NCI-H1105 treated with DMSO at 0.1 percent for 48 hours (cell line): ENCODE data around the gene LCMT1.
A peak's percentile ranks its signal among the peaks of the same experiment; 100 is the strongest.
"Not testable (repeated sequence)": the region's sequence is repeated elsewhere in the genome, so short reads cannot be mapped to it uniquely, and the experiment has no call there.

Source experiments
- DNase-seq: peaks from one replicate; lab custom pipeline; 2025; lab: John Stamatoyannopoulos, UW

Gene LCMT1

GRCh38 chr16:25111403-25112166 lies at the start of gene LCMT1:
TSS of gene LCMT1 (plus strand) at chr16:25111742. CDS start at chr16:25111884, 142 bp downstream.
- peak; percentile 98 for DNase-seq

- DNase-seq: no peak
Measured at GRCh38 chr16:25063102-25063501, 48.4 kb upstream of the LCMT1 start.

- DNase-seq: no peak
Measured at GRCh38 chr16:25063865-25064264, 47.7 kb upstream of the LCMT1 start.

GRCh38 chr16:25064281-25064680 lies 47.3 kb upstream of the LCMT1 start:
- not testable (repeated sequence) for DNase-seq

GRCh38 chr16:25064937-25065336 lies 46.6 kb upstream of the LCMT1 start:
- DNase-seq: no peak

GRCh38 chr16:25065899-25066298 lies 45.6 kb upstream of the LCMT1 start:
- no peak for DNase-seq

- no peak for DNase-seq
Measured at GRCh38 chr16:25066426-25066746, 45.2 kb upstream of the LCMT1 start.

- peak; percentile 66 for DNase-seq
Measured at GRCh38 chr16:25066747-25067631, 44.6 kb upstream of the LCMT1 start.

GRCh38 chr16:25073854-25074253 lies 37.7 kb upstream of the LCMT1 start:
- no peak for DNase-seq

GRCh38 chr16:25078386-25078978 lies 33.1 kb upstream of the LCMT1 start:
- no peak for DNase-seq

- DNase-seq: no peak
Measured at GRCh38 chr16:25079637-25080378, 31.7 kb upstream of the LCMT1 start.

GRCh38 chr16:25080420-25081131 lies 31.0 kb upstream of the LCMT1 start:
- no peak for DNase-seq

GRCh38 chr16:25081702-25082101 lies 29.8 kb upstream of the LCMT1 start:
- DNase-seq: no peak

- no peak for DNase-seq
Measured at GRCh38 chr16:25083065-25083464, 28.5 kb upstream of the LCMT1 start.

- DNase-seq: no peak
Measured at GRCh38 chr16:25083701-25084100, 27.8 kb upstream of the LCMT1 start.

GRCh38 chr16:25084797-25085196 lies 26.7 kb upstream of the LCMT1 start:
- DNase-seq: no peak

- DNase-seq: no peak
Measured at GRCh38 chr16:25087761-25088160, 23.8 kb upstream of the LCMT1 start.

GRCh38 chr16:25089351-25089750 lies 22.2 kb upstream of the LCMT1 start:
- no peak for DNase-seq

- DNase-seq: no peak
Measured at GRCh38 chr16:25092441-25092840, 19.1 kb upstream of the LCMT1 start.

GRCh38 chr16:25093208-25094061 lies 18.1 kb upstream of the LCMT1 start:
- DNase-seq: no peak

- no peak for DNase-seq
Measured at GRCh38 chr16:25094596-25094995, 16.9 kb upstream of the LCMT1 start.
